Dedifferentiated amniotic fluid mesenchymal stem cell (primary cell): ENCODE results near the gene MAP2K7.

Experiments
- DNase-seq: peaks from one replicate; pipeline ENCODE4 v3.0.0-alpha.2; 2016; ENCODE audit errors: extremely low spot score

MAP2K7 gene

DNA sequence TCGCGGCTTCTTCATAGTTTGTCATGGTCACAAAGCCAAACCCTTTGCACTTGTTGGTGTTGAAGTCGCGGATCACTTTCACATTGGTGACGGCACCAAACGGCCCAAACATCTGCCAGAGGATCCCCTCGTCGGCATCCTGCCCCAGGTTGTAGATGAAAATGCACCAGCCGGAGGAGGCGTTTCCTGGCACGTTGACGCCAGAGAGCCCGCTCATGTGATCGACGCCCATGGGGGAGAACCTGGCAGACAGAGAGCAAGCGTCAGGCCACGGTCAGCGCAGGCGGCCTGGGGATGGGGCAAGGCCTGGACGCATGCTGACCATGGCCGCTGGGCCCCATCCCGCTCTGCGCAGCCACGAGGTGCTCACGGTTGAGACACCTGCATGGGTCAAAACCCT is 59.9 kb downstream of the MAP2K7 start:
- no peak for DNase-seq
